ENCODE measurements around the gene MISP.

- TF ChIP-seq MAX (IDR thresholded peaks at IDR 0.05) = peak; percentile 97
- peak; percentile 86 for TF ChIP-seq NFIC (IDR thresholded peaks at IDR 0.05)
- TF ChIP-seq EP300 (IDR thresholded peaks at IDR 0.05; ENCODE audit: borderline replicate concordance) = no peak
- peak; percentile 99 for TF ChIP-seq YY1 (IDR thresholded peaks at IDR 0.05; ENCODE audit: low read depth)
- no peak for TF ChIP-seq REST (IDR thresholded peaks at IDR 0.05; ENCODE audit: low read depth)
- TF ChIP-seq CEBPB (IDR thresholded peaks at IDR 0.05) = no peak
Observed at GRCh38 chr19:796692-797527, 46.0 kb downstream of the MISP start, which contains the start of gene PTBP1.
